GM19395 (cell line): ENCODE data around the gene LRBA.

ENCODE experiments used
- ATAC-seq: cut with Tn5 transposase; IDR thresholded peaks from one replicate; pipeline ENCODE4 v1.9.1; 2021; ENCODE audit warnings: mild to moderate bottlenecking, moderate library complexity; ENCODE audit not compliant: unreplicated experiment

LRBA gene

GRCh38 chr4:150890246-150890645, 124.8 kb downstream of the LRBA start:
- no peak for ATAC-seq

- no peak for ATAC-seq
Measured at GRCh38 chr4:150889306-150889705, 125.8 kb downstream of the LRBA start.

GRCh38 chr4:150888625-150889024, 126.5 kb downstream of the LRBA start:
- no peak for ATAC-seq

- no peak for ATAC-seq
Measured at GRCh38 chr4:150888217-150888616, 126.9 kb downstream of the LRBA start.

GRCh38 chr4:150886597-150886996, 128.5 kb downstream of the LRBA start:
- no peak for ATAC-seq

GRCh38 chr4:150884625-150885024, 130.5 kb downstream of the LRBA start:
- no peak for ATAC-seq

- ATAC-seq: no peak
Measured at GRCh38 chr4:150875367-150875766, 139.7 kb downstream of the LRBA start.

- ATAC-seq: no peak
Measured at GRCh38 chr4:150874338-150875226, 140.5 kb downstream of the LRBA start.

GRCh38 chr4:150867148-150867547, 147.9 kb downstream of the LRBA start:
- ATAC-seq: peak; percentile 81

- no peak for ATAC-seq
Measured at GRCh38 chr4:150863456-150863855, 151.6 kb downstream of the LRBA start.

- no peak for ATAC-seq
Measured at GRCh38 chr4:150862829-150863228, 152.3 kb downstream of the LRBA start.

GRCh38 chr4:150859453-150859852, 155.6 kb downstream of the LRBA start:
- no peak for ATAC-seq

GRCh38 chr4:150855981-150856510, 159.0 kb downstream of the LRBA start:
- no peak for ATAC-seq

- no peak for ATAC-seq
Measured at GRCh38 chr4:150854600-150854999, 160.5 kb downstream of the LRBA start.

GRCh38 chr4:150853882-150854281, 161.2 kb downstream of the LRBA start:
- no peak for ATAC-seq

- ATAC-seq: no peak
Measured at GRCh38 chr4:150852216-150852615, 162.9 kb downstream of the LRBA start.

- no peak for ATAC-seq
Measured at GRCh38 chr4:150849016-150849415, 166.1 kb downstream of the LRBA start.

- ATAC-seq: peak; percentile 98
Measured at GRCh38 chr4:150828159-150828558, 186.9 kb downstream of the LRBA start.

- ATAC-seq: no peak
Measured at GRCh38 chr4:150827226-150827625, 187.9 kb downstream of the LRBA start.

- no peak for ATAC-seq
Measured at GRCh38 chr4:150826306-150826705, 188.8 kb downstream of the LRBA start.

- ATAC-seq: no peak
Measured at GRCh38 chr4:150822407-150822806, 192.7 kb downstream of the LRBA start.

GRCh38 chr4:150821641-150822040, 193.4 kb downstream of the LRBA start:
- no peak for ATAC-seq
